CD1c-positive myeloid dendritic cell (primary cell): ENCODE measurements around the gene CRLF1.
A peak's percentile ranks its signal among the peaks of the same experiment; 100 is the strongest.

ENCODE experiments used
- DNase-seq: peaks from one replicate; pipeline ENCODE4 v3.0.0-alpha.2; 2016; ENCODE audit errors: extremely low spot score

CRLF1 gene

GRCh38 chr19:18636183-18636968 lies 29.8 kb upstream of the CRLF1 start:
- DNase-seq: peak; percentile 99

- no peak for DNase-seq
These were observed 29.2 kb upstream of the CRLF1 start for GRCh38 chr19:18635831-18636182.

GRCh38 chr19:18634612-18635297 lies 28.2 kb upstream of the CRLF1 start:
- no peak for DNase-seq

GRCh38 chr19:18633321-18633720 lies 26.7 kb upstream of the CRLF1 start:
- no peak for DNase-seq

GRCh38 chr19:18629166-18630088 lies 22.8 kb upstream of the CRLF1 start:
- DNase-seq: peak; percentile 45

- no peak for DNase-seq
These were observed 20.3 kb upstream of the CRLF1 start for GRCh38 chr19:18626906-18627305.

GRCh38 chr19:18620902-18621301 lies 14.3 kb upstream of the CRLF1 start:
- DNase-seq: no peak

- DNase-seq: no peak
These were observed 13.7 kb upstream of the CRLF1 start for GRCh38 chr19:18620311-18620710.

- no peak for DNase-seq
These were observed 11.6 kb upstream of the CRLF1 start for GRCh38 chr19:18618236-18618635.

- DNase-seq: no peak
These were observed 11.0 kb upstream of the CRLF1 start for GRCh38 chr19:18617562-18617961.

- DNase-seq: no peak
These were observed 9.4 kb upstream of the CRLF1 start for GRCh38 chr19:18616023-18616422.

- no peak for DNase-seq
These were observed 7.1 kb upstream of the CRLF1 start for GRCh38 chr19:18613589-18614234.

GRCh38 chr19:18612772-18613588 lies 6.4 kb upstream of the CRLF1 start, which contains the start of gene TMEM59L:
Gene TMEM59L (plus strand): TSS chr19:18612870. CDS start chr19:18612959, 89 bp downstream.
- no peak for DNase-seq

- no peak for DNase-seq
These were observed 5.6 kb upstream of the CRLF1 start for GRCh38 chr19:18612051-18612771.

- DNase-seq: no peak
These were observed 4.9 kb upstream of the CRLF1 start for GRCh38 chr19:18611327-18612050.

- no peak for DNase-seq
These were observed 4.1 kb upstream of the CRLF1 start for GRCh38 chr19:18610556-18611326.

- DNase-seq: no peak
These were observed 3.6 kb upstream of the CRLF1 start for GRCh38 chr19:18610245-18610555.

GRCh38 chr19:18609717-18610051 lies 3.1 kb upstream of the CRLF1 start:
- no peak for DNase-seq
